Lower leg skin (tissue), 4 donors: Measurements from ENCODE around the gene SMU1. TPM values are rescaled to one million over a fixed set of nuclear protein-coding genes. Genes with fewer than 3 reads are reported as not detected.
"Not testable (repeated sequence)": the region's sequence is repeated elsewhere in the genome, so short reads cannot be mapped to it uniquely, and the experiment has no call there.

Experiments
- DNase-seq, 2 donors: peaks; one replicate each; pipeline ENCODE4 v3.0.0-alpha.2; 2019; ENCODE audit warnings: low spot score in 2 of 2
- H3K4me3 ChIP-seq: fragments of 200-600 bp; sonication (generic); 2 replicates; pipeline ENCODE4 v1.5.1; 2017; ENCODE audit warnings: mild to moderate bottlenecking, low read depth; ENCODE audit not compliant: poor library complexity, severe bottlenecking
- POLR2A ChIP-seq, 2 donors: fragments of 450-650 bp; IDR thresholded peaks; one replicate each; pipeline ENCODE4 v1.6.1; 2016 to 2017; ENCODE audit warnings: antibody characterized with exemption in 2 of 2, mild to moderate bottlenecking in 1 of 2, moderate library complexity in 1 of 2
- WGBS, 2 donors: methylation state at CpG; one replicate each; pipeline ENCODE4 v1.1.5; 2018; 5-methylcytosine and 5-hydroxymethylcytosine counted together
- intact Hi-C: fragments of 100-400 bp; cut with DNase I; formaldehyde crosslinking; loops from one replicate; pipeline ENCODE4 v1.15.0; 2023; ENCODE audit warnings: low total_unique reads
- total RNA-seq, 4 donors: library from RNA; depleted of rRNA; stranded (reverse); fragments of >200 nt; gene quantifications; one replicate each; pipeline ENCODE4 v1.1.0, GENCODE V29; 2016
- TF ChIP-seq, protein P1 (sequence below), 3 donors: fragments of 450-650 bp; IDR thresholded peaks; one replicate each; pipeline ENCODE4 v1.5.1; 2016; ENCODE audit warnings: antibody characterized with exemption in 3 of 3, mild to moderate bottlenecking in 3 of 3, moderate library complexity in 2 of 3

The SMU1 gene
- total RNA-seq, 4 donors from 2014 or later: 14.7 to 17.5 (median 15.7) TPM

DNA sequence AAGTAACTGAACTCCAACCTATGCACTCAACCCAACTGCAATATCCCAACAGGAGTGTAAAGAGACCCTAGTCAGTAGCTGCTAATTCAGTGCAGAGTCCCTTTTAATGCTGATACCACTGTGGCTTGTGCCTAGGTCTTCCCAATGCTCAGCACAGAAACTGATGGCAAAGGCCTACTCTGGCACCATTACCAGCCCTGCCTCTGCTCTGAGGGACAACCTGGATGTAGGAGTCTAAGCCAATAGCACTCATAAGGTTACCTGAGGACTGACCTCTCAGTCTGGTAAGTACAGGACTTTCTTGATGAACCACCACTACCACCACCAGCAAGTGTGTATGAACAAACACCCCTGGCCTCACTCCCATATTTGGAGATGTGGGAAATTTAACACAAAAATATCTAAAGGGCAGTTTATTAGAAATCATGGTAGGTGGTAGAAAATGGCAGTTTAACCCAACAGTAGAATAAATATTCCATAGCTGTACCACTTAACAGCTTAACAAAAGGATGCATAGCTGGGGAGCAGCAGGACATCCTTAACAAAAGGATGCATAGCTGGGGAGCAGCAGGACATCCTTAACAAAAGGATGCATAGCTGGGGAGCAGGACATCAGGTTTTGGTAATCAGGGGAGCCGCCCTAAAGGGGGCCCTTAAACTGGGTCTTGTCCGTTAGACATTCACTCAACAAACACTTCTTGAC is 62.4 kb downstream of the SMU1 start:
- TF ChIP-seq, protein P1, sequence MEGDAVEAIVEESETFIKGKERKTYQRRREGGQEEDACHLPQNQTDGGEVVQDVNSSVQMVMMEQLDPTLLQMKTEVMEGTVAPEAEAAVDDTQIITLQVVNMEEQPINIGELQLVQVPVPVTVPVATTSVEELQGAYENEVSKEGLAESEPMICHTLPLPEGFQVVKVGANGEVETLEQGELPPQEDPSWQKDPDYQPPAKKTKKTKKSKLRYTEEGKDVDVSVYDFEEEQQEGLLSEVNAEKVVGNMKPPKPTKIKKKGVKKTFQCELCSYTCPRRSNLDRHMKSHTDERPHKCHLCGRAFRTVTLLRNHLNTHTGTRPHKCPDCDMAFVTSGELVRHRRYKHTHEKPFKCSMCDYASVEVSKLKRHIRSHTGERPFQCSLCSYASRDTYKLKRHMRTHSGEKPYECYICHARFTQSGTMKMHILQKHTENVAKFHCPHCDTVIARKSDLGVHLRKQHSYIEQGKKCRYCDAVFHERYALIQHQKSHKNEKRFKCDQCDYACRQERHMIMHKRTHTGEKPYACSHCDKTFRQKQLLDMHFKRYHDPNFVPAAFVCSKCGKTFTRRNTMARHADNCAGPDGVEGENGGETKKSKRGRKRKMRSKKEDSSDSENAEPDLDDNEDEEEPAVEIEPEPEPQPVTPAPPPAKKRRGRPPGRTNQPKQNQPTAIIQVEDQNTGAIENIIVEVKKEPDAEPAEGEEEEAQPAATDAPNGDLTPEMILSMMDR (IDR thresholded peaks at IDR 0.05): no peak
- TF ChIP-seq POLR2A (IDR thresholded peaks at IDR 0.05): no peak
- DNase-seq: no peak
- H3K4me3 ChIP-seq: no peak overlapping the region
- intact Hi-C loops: no loop called here
- WGBS, 2 donors: 88 to 90% methylated on average over 2 of the region's 2 CpGs

DNA sequence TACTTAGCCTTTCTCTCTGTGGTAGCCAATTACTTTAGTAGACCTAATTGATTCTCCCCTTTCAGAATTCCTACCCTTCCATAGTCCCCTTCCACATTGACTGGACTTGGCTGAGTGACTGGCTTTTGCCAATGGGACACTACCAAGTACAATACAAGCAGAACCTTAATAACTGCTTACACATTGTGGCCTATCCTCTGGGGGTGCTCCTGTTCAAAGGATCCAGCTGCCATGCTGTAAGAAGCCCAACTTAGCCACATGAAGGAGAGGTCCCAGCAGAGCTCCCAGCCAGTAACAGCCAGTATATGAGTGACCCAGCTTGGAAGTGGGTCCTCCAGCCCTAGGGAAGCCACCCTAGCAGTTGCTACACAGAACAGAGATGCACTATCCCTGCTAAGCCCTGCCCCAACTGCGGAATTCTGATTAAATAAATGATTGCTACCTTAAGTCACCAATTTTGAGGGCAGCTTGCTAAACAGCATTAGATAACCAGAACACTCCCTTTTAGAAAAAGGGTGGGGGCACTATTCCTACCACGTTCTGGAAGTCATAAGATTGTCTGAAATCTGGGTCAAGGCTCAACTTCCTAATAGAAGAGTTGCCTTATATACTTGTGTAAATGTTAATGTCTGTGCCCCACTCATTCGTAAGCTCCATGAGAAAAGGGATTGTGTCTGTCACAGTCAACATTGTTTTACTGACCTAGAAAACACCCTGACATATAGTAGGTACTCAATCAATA is 64.0 kb downstream of the SMU1 start:
- 85 to 89% methylated on average over 3 of the region's 3 CpGs for WGBS, 2 donors
- no peak overlapping the region for H3K4me3 ChIP-seq
- no peak for DNase-seq
- TF ChIP-seq, protein P1 (IDR thresholded peaks at IDR 0.05): no peak
- TF ChIP-seq POLR2A (IDR thresholded peaks at IDR 0.05): no peak
- intact Hi-C loops: no loop called here

- no peak for TF ChIP-seq POLR2A (IDR thresholded peaks at IDR 0.05)
- TF ChIP-seq, protein P1 (IDR thresholded peaks at IDR 0.05): no peak
- intact Hi-C loops: no loop called here
- WGBS, 2 donors: 77 to 82% methylated on average over 3 of the region's 3 CpGs
- H3K4me3 ChIP-seq: no peak overlapping the region
- no peak for DNase-seq
Observed at GRCh38 chr9:33011831-33012230, 64.6 kb downstream of the SMU1 start.

- 84 to 91% methylated on average over 4 of the region's 4 CpGs for WGBS, 2 donors
- intact Hi-C loops: no loop called here
- no peak overlapping the region for H3K4me3 ChIP-seq
- no peak for DNase-seq
- TF ChIP-seq, protein P1 (IDR thresholded peaks at IDR 0.05): no peak
- no peak for TF ChIP-seq POLR2A (IDR thresholded peaks at IDR 0.05)
Observed at GRCh38 chr9:33007755-33008154, 68.7 kb downstream of the SMU1 start.

- DNase-seq, H3K4me3 ChIP-seq, intact Hi-C loops: not testable (repeated sequence)
Observed at GRCh38 chr9:33005335-33005734, 71.1 kb downstream of the SMU1 start.

GRCh38 chr9:33000682-33001055 is 75.8 kb downstream of the SMU1 start:
- intact Hi-C loops, DNase-seq: not testable (repeated sequence)
- peak overlapping the region; percentile 79 for H3K4me3 ChIP-seq
- WGBS, 2 donors: 4% methylated on average over 12 of the region's 12 CpGs
